Uterus (tissue), 4 donors: ENCODE measurements around the gene MAD1L1. TPM values are rescaled to one million over a fixed set of nuclear protein-coding genes. Genes with fewer than 3 reads are reported as not detected.
A peak's percentile ranks its signal among the peaks of the same experiment; 100 is the strongest.

Experiments used
- DNase-seq, 2 donors: peaks; one replicate each; pipeline ENCODE4 v3.0.0-alpha.2; 2019 to 2020
- H3K27ac ChIP-seq, 2 donors: fragments of 200-600 bp; sonication (generic); 1 replicate in 1 of 2; 2 replicates in 1 of 2; pipeline ENCODE4 v1.5.1; 2016 to 2018
- H3K27me3 ChIP-seq, 2 donors: fragments of 200-600 bp; sonication (generic); one replicate each; pipeline ENCODE4 v1.5.1; 2018 to 2019; ENCODE audit warnings: control low read depth in 1 of 2
- H3K36me3 ChIP-seq, 2 donors: fragments of 200-600 bp; sonication (generic); one replicate each; pipeline ENCODE4 v1.5.1; 2019; ENCODE audit warnings: control low read depth in 1 of 2
- H3K4me1 ChIP-seq, 2 donors: fragments of 200-600 bp; sonication (generic); one replicate each; pipeline ENCODE4 v1.5.1; 2018 to 2019; ENCODE audit warnings: control low read depth in 1 of 2
- H3K4me3 ChIP-seq, 2 donors: fragments of 200-600 bp; sonication (generic); 1 replicate in 1 of 2; 2 replicates in 1 of 2; pipeline ENCODE4 v1.5.1; 2018 to 2019; ENCODE audit warnings: mild to moderate bottlenecking in 1 of 2
- H3K9me3 ChIP-seq, 2 donors: fragments of 200-600 bp; sonication (generic); one replicate each; pipeline ENCODE4 v1.5.1; 2019; ENCODE audit warnings: control low read depth in 1 of 2
- POLR2A ChIP-seq, 2 donors: fragments of 450-650 bp; IDR thresholded peaks; one replicate each; pipeline ENCODE4 v1.6.1; 2016; ENCODE audit warnings: antibody characterized with exemption in 2 of 2, mild to moderate bottlenecking in 1 of 2, moderate library complexity in 1 of 2
- intact Hi-C: fragments of 100-400 bp; cut with DNase I; formaldehyde crosslinking; loops from one replicate; pipeline ENCODE4 v1.15.1; 2023; ENCODE audit warnings: low total_unique reads
- total RNA-seq, 4 donors: library from RNA; depleted of rRNA in 3 of 4; stranded (reverse); fragments of >200 nt in 3 of 4; gene quantifications; one replicate each; pipeline versions ENCODE4 v1.1.0 to v1.2.4, GENCODE V29; 2014 to 2023
- TF ChIP-seq, protein P1 (sequence below), 4 experiments: fragments of 200-600 bp in 2 of 4; fragments of 450-650 bp in 2 of 4; sonication (generic) in 2 of 4; IDR thresholded peaks; one replicate each; pipeline ENCODE4 v1.5.1; 2016 to 2019; ENCODE audit warnings: antibody characterized with exemption in 4 of 4, mild to moderate bottlenecking in 2 of 4, moderate library complexity in 1 of 4
- donor health status: DM: yes; HTN: yes; CAD: no.

MAD1L1 gene
- total RNA-seq, 4 donors from 2014 or later = 13.3 to 37.4 (median 33.1) TPM

GRCh38 chr7:1814089-1814811, 418.5 kb downstream of the MAD1L1 start:
- H3K27ac ChIP-seq = no peak overlapping the region
- H3K36me3 ChIP-seq = no peaks in the 10 kb centered on the region
- no peaks in the 10 kb centered on the region for H3K9me3 ChIP-seq
- no peak for DNase-seq
- no peak overlapping the region for H3K4me3 ChIP-seq
- peaks cover 0 to 7% of the 10 kb centered on the region in 2 donors for H3K4me1 ChIP-seq
- TF ChIP-seq, protein P1, sequence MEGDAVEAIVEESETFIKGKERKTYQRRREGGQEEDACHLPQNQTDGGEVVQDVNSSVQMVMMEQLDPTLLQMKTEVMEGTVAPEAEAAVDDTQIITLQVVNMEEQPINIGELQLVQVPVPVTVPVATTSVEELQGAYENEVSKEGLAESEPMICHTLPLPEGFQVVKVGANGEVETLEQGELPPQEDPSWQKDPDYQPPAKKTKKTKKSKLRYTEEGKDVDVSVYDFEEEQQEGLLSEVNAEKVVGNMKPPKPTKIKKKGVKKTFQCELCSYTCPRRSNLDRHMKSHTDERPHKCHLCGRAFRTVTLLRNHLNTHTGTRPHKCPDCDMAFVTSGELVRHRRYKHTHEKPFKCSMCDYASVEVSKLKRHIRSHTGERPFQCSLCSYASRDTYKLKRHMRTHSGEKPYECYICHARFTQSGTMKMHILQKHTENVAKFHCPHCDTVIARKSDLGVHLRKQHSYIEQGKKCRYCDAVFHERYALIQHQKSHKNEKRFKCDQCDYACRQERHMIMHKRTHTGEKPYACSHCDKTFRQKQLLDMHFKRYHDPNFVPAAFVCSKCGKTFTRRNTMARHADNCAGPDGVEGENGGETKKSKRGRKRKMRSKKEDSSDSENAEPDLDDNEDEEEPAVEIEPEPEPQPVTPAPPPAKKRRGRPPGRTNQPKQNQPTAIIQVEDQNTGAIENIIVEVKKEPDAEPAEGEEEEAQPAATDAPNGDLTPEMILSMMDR (IDR thresholded peaks at IDR 0.05) = no peak
- no peak for TF ChIP-seq POLR2A (IDR thresholded peaks at IDR 0.05)
- H3K27me3 ChIP-seq = no peaks in the 10 kb centered on the region
- intact Hi-C loops = no loop called here

GRCh38 chr7:1813394-1814088, 419.2 kb downstream of the MAD1L1 start:
- Histone ChIP-seq H3K4me1 (peaks cover 0 to 7% of the 10 kb centered on the region in 2 donors), H3K36me3 (no peaks in the 10 kb centered on the region), H3K4me3 (no peak overlapping the region), H3K27ac (no peak overlapping the region), H3K9me3 (no peaks in the 10 kb centered on the region), H3K27me3 (no peaks in the 10 kb centered on the region)
- DNase-seq = no peak
- intact Hi-C loops = no loop called here
- TF ChIP-seq, protein P1 (IDR thresholded peaks at IDR 0.05) = no peak
- TF ChIP-seq POLR2A (IDR thresholded peaks at IDR 0.05) = no peak

GRCh38 chr7:1812509-1813393, 420.0 kb downstream of the MAD1L1 start:
- TF ChIP-seq POLR2A (IDR thresholded peaks at IDR 0.05) = no peak
- TF ChIP-seq, protein P1 (IDR thresholded peaks at IDR 0.05) = peak in 1 of 4 experiments; percentile 12
- Histone ChIP-seq H3K9me3 (no peaks in the 10 kb centered on the region), H3K4me3 (no peak overlapping the region), H3K27me3 (no peaks in the 10 kb centered on the region), H3K4me1 (peaks cover 0 to 7% of the 10 kb centered on the region in 2 donors), H3K36me3 (no peaks in the 10 kb centered on the region), H3K27ac (no peak overlapping the region)
- no peak for DNase-seq
- intact Hi-C loops = no loop called here

- intact Hi-C loops = no loop called here
- no peak for TF ChIP-seq POLR2A (IDR thresholded peaks at IDR 0.05)
- TF ChIP-seq, protein P1 (IDR thresholded peaks at IDR 0.05) = no peak
- no peak for DNase-seq
These were observed 420.8 kb downstream of the MAD1L1 start for GRCh38 chr7:1811850-1812508.

More at GRCh38 chr7:1811850-1812508, 420.8 kb downstream of the MAD1L1 start:
- Histone ChIP-seq H3K9me3 (no peaks in the 10 kb centered on the region), H3K27me3 (no peaks in the 10 kb centered on the region), H3K4me3 (no peak overlapping the region), H3K36me3 (no peaks in the 10 kb centered on the region), H3K27ac (no peak overlapping the region), H3K4me1 (peaks cover 0 to 7% of the 10 kb centered on the region in 2 donors)
